ENCODE data around the gene MEGF9.
"Not testable (repeated sequence)": the region's sequence is repeated elsewhere in the genome, so short reads cannot be mapped to it uniquely, and the experiment has no call there.

Gene MEGF9

GRCh38 chr9:120650352-120650751 is 63.9 kb downstream of the MEGF9 start:
- TF ChIP-seq CTCF (IDR thresholded peaks at IDR 0.05; ENCODE audit: borderline replicate concordance, control extremely low read depth, extremely low read depth, insufficient read depth, missing control alignments) = no peak
- in situ Hi-C loops (cut with MboI; ENCODE audit: low sequenced_read_pairs, unreplicated experiment) = no loop called here
- DNase-seq (ENCODE audit: low spot score) = no peak

- in situ Hi-C loops (cut with MboI; ENCODE audit: low sequenced_read_pairs, unreplicated experiment) = no loop called here
- TF ChIP-seq CTCF (IDR thresholded peaks at IDR 0.05; ENCODE audit: borderline replicate concordance, control extremely low read depth, extremely low read depth, insufficient read depth, missing control alignments) = no peak
- no peak for DNase-seq (ENCODE audit: low spot score)
These were observed 65.6 kb downstream of the MEGF9 start for GRCh38 chr9:120648581-120649197.

- no peak for TF ChIP-seq CTCF (IDR thresholded peaks at IDR 0.05; ENCODE audit: borderline replicate concordance, control extremely low read depth, extremely low read depth, insufficient read depth, missing control alignments)
- in situ Hi-C loops (cut with MboI; ENCODE audit: low sequenced_read_pairs, unreplicated experiment) = no loop called here
- DNase-seq (ENCODE audit: low spot score) = no peak
These were observed 67.3 kb downstream of the MEGF9 start for GRCh38 chr9:120646948-120647347.

- TF ChIP-seq CTCF (IDR thresholded peaks at IDR 0.05; ENCODE audit: borderline replicate concordance, control extremely low read depth, extremely low read depth, insufficient read depth, missing control alignments) = no peak
- no peak for DNase-seq (ENCODE audit: low spot score)
- in situ Hi-C loops (cut with MboI; ENCODE audit: low sequenced_read_pairs, unreplicated experiment) = no loop called here
These were observed 68.5 kb downstream of the MEGF9 start for GRCh38 chr9:120645760-120646159.

GRCh38 chr9:120643061-120643460 is 71.2 kb downstream of the MEGF9 start:
- in situ Hi-C loops (cut with MboI; ENCODE audit: low sequenced_read_pairs, unreplicated experiment) = no loop called here
- no peak for DNase-seq (ENCODE audit: low spot score)
- no peak for TF ChIP-seq CTCF (IDR thresholded peaks at IDR 0.05; ENCODE audit: borderline replicate concordance, control extremely low read depth, extremely low read depth, insufficient read depth, missing control alignments)

GRCh38 chr9:120642129-120642770 is 72.0 kb downstream of the MEGF9 start:
- no peak for DNase-seq (ENCODE audit: low spot score)
- no peak for TF ChIP-seq CTCF (IDR thresholded peaks at IDR 0.05; ENCODE audit: borderline replicate concordance, control extremely low read depth, extremely low read depth, insufficient read depth, missing control alignments)
- in situ Hi-C loops (cut with MboI; ENCODE audit: low sequenced_read_pairs, unreplicated experiment) = no loop called here

- in situ Hi-C loops (cut with MboI; ENCODE audit: low sequenced_read_pairs, unreplicated experiment); DNase-seq (ENCODE audit: low spot score): not testable (repeated sequence)
These were observed 73.4 kb downstream of the MEGF9 start for GRCh38 chr9:120640874-120641273.

All from GM13976 (cell line).